Vagina (tissue), 2 donors: ENCODE data around the gene MTCL3.

Source experiments
- POLR2A ChIP-seq, 2 donors: fragments of 450-650 bp; IDR thresholded peaks; one replicate each; pipeline ENCODE4 v1.6.1; 2017; ENCODE audit warnings: antibody characterized with exemption in 2 of 2, mild to moderate bottlenecking in 2 of 2, moderate library complexity in 2 of 2
- POLR2AphosphoS5 ChIP-seq, 2 donors: sonication (generic); formaldehyde crosslinking; IDR thresholded peaks; one replicate each; pipeline ENCODE4 v1.9.0; 2017; ENCODE audit warnings: antibody characterized with exemption in 2 of 2, mild to moderate bottlenecking in 2 of 2, low read depth in 1 of 2; ENCODE audit not compliant: insufficient read depth in 1 of 2
- TF ChIP-seq, protein P1 (sequence below), 3 experiments: fragments of 450-650 bp in 2 of 3; fragments of 200-600 bp in 1 of 3; sonication (generic) in 1 of 3; IDR thresholded peaks; one replicate each; pipeline ENCODE4 v1.5.1; 2017 to 2019; ENCODE audit warnings: antibody characterized with exemption in 3 of 3, mild to moderate bottlenecking in 2 of 3, moderate library complexity in 2 of 3

DNA sequence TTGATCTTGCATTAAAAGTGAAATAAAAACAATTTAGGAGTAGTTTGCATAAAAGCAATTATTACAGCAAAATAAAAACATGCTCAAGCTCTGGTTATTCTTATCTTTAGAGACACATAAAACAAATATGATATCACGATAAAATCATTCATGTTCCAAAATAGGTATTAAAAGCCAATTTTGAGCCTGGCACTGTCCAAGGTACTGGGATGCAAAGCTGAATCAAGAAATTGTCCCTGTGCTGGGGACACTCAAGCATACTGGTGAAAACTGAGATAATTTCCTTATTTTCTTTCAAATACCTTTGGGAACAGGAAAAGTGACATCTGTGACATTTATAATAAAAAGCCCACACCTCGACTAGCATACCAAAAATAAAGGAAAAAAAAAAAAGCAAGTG is 931 bp upstream of the MTCL3 start:
- no peak for TF ChIP-seq POLR2AphosphoS5 (IDR thresholded peaks at IDR 0.05; ENCODE audit: insufficient read depth in 1 of 2, low read depth in 1 of 2)
- TF ChIP-seq, protein P1, sequence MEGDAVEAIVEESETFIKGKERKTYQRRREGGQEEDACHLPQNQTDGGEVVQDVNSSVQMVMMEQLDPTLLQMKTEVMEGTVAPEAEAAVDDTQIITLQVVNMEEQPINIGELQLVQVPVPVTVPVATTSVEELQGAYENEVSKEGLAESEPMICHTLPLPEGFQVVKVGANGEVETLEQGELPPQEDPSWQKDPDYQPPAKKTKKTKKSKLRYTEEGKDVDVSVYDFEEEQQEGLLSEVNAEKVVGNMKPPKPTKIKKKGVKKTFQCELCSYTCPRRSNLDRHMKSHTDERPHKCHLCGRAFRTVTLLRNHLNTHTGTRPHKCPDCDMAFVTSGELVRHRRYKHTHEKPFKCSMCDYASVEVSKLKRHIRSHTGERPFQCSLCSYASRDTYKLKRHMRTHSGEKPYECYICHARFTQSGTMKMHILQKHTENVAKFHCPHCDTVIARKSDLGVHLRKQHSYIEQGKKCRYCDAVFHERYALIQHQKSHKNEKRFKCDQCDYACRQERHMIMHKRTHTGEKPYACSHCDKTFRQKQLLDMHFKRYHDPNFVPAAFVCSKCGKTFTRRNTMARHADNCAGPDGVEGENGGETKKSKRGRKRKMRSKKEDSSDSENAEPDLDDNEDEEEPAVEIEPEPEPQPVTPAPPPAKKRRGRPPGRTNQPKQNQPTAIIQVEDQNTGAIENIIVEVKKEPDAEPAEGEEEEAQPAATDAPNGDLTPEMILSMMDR (IDR thresholded peaks at IDR 0.05) = no peak
- TF ChIP-seq POLR2A (IDR thresholded peaks at IDR 0.05) = no peak
